Measurements from ENCODE around the gene CD276.

GRCh38 chr15:73681063-73681462, 3.1 kb upstream of the CD276 start:
- TF ChIP-seq RAD21 (conservative IDR thresholded peaks at IDR 0.05) (no peak), TAF1 (IDR thresholded peaks at IDR 0.05; ENCODE audit: low read depth) (no peak), MXI1 (conservative IDR thresholded peaks at IDR 0.05; ENCODE audit: poor library complexity, severe bottlenecking) (no peak)
